ENCODE results near the gene ZIC5. TPM values are rescaled to one million over a fixed set of nuclear protein-coding genes. Genes with fewer than 3 reads are reported as not detected.
"Not testable (repeated sequence)": the region's sequence is repeated elsewhere in the genome, so short reads cannot be mapped to it uniquely, and the experiment has no call there.

Gene ZIC5
- total RNA-seq, 8 experiments from 2014 or later = 0.18 to 1.9 (median 0.33) TPM; not detected in 1

GRCh38 chr13:99948411-99948810 is 23.2 kb downstream of the ZIC5 start:
- no peak overlapping the region for H3K4me3 ChIP-seq
- peaks cover 6 to 17% of the 10 kb centered on the region in 2 donors for H3K4me1 ChIP-seq (replicated peaks in 1 of 2)
- ATAC-seq (replicated peaks in 6 of 8) = no peak
- no peak overlapping the region for H3K27ac ChIP-seq
- in situ Hi-C loops (cut with MboI; ENCODE audit: low pct_unique_long_range_greater_than_20kb in 2 of 9, low sequenced_read_pairs in 9 of 9, unreplicated experiment in 9 of 9) = no loop called here
- 38 to 100% (median 95%) methylated on average over 1 to 3 of the region's 4 CpGs; no CpG with 5 or more reads in 7 of the 10 experiments for WGBS, 10 experiments

GRCh38 chr13:99947666-99948065 is 23.9 kb downstream of the ZIC5 start:
- no peak for ATAC-seq (replicated peaks in 6 of 8)
- no peak overlapping the region for H3K27ac ChIP-seq
- in situ Hi-C loops (cut with MboI; ENCODE audit: low pct_unique_long_range_greater_than_20kb in 2 of 9, low sequenced_read_pairs in 9 of 9, unreplicated experiment in 9 of 9) = no loop called here
- no peak overlapping the region for H3K4me3 ChIP-seq
- H3K4me1 ChIP-seq (replicated peaks in 1 of 2) = peaks cover 6 to 17% of the 10 kb centered on the region in 2 donors
- 25 to 100% (median 82%) methylated on average over 1 to 2 of the region's 2 CpGs; no CpG with 5 or more reads in 3 of the 10 experiments for WGBS, 10 experiments

- H3K27ac ChIP-seq; ATAC-seq (replicated peaks in 6 of 8); in situ Hi-C loops (cut with MboI; ENCODE audit: low pct_unique_long_range_greater_than_20kb in 2 of 9, low sequenced_read_pairs in 9 of 9, unreplicated experiment in 9 of 9); H3K4me3 ChIP-seq: not testable (repeated sequence)
- WGBS, 10 experiments = 15 to 100% (median 85%) methylated on average over 1 to 2 of the region's 2 CpGs; no CpG with 5 or more reads in 2 of the 10 experiments
- H3K4me1 ChIP-seq (replicated peaks in 1 of 2) = peaks cover 6 to 14% of the 10 kb centered on the region in 2 donors
These were observed 26.1 kb downstream of the ZIC5 start for GRCh38 chr13:99945515-99945914.

GRCh38 chr13:99944606-99945005 is 27.0 kb downstream of the ZIC5 start:
- H3K27ac ChIP-seq = no peak overlapping the region
- ATAC-seq (replicated peaks in 6 of 8) = no peak
- in situ Hi-C loops (cut with MboI; ENCODE audit: low pct_unique_long_range_greater_than_20kb in 2 of 9, low sequenced_read_pairs in 9 of 9, unreplicated experiment in 9 of 9) = no loop called here
- H3K4me3 ChIP-seq = no peak overlapping the region
- WGBS, 10 experiments = 30 to 100% (median 95%) methylated on average over 1 to 6 of the region's 6 CpGs; no CpG with 5 or more reads in 4 of the 10 experiments
- peaks cover 2 to 10% of the 10 kb centered on the region in 2 donors for H3K4me1 ChIP-seq (replicated peaks in 1 of 2)

- Histone ChIP-seq H3K27ac (no peak overlapping the region), H3K4me3 (no peak overlapping the region), H3K4me1 (replicated peaks in 1 of 2) (peaks cover 0 to 7% of the 10 kb centered on the region in 2 donors)
- in situ Hi-C loops (cut with MboI; ENCODE audit: low pct_unique_long_range_greater_than_20kb in 2 of 9, low sequenced_read_pairs in 9 of 9, unreplicated experiment in 9 of 9) = no loop called here
- 0 to 100% (median 73%) methylated on average over 2 to 6 of the region's 7 CpGs; no CpG with 5 or more reads in 1 of the 10 experiments for WGBS, 10 experiments
- no peak for ATAC-seq (replicated peaks in 6 of 8)
These were observed 27.5 kb downstream of the ZIC5 start for GRCh38 chr13:99944102-99944501.

GRCh38 chr13:99941911-99942310 is 29.7 kb downstream of the ZIC5 start:
- ATAC-seq (replicated peaks in 6 of 8) = no peak
- 13 to 96% (median 80%) methylated on average over 1 to 4 of the region's 4 CpGs; no CpG with 5 or more reads in 1 of the 10 experiments for WGBS, 10 experiments
- Histone ChIP-seq H3K4me1 (replicated peaks in 1 of 2) (peaks cover 0 to 11% of the 10 kb centered on the region in 2 donors), H3K27ac (no peak overlapping the region), H3K4me3 (no peak overlapping the region)
- in situ Hi-C loops (cut with MboI; ENCODE audit: low pct_unique_long_range_greater_than_20kb in 2 of 9, low sequenced_read_pairs in 9 of 9, unreplicated experiment in 9 of 9) = no loop called here

GRCh38 chr13:99941086-99941485 is 30.5 kb downstream of the ZIC5 start:
- no peak overlapping the region for H3K4me3 ChIP-seq
- in situ Hi-C loops (cut with MboI; ENCODE audit: low pct_unique_long_range_greater_than_20kb in 2 of 9, low sequenced_read_pairs in 9 of 9, unreplicated experiment in 9 of 9) = no loop called here
- ATAC-seq (replicated peaks in 6 of 8) = no peak
- H3K27ac ChIP-seq = no peak overlapping the region
- H3K4me1 ChIP-seq (replicated peaks in 1 of 2) = peaks cover 0 to 11% of the 10 kb centered on the region in 2 donors
- WGBS, 10 experiments = 41 to 100% (median 80%) methylated on average over 1 to 7 of the region's 7 CpGs

GRCh38 chr13:99938635-99939034 is 32.9 kb downstream of the ZIC5 start:
- no peak overlapping the region for H3K4me3 ChIP-seq
- 33 to 100% (median 80%) methylated on average over 1 to 7 of the region's 7 CpGs; no CpG with 5 or more reads in 2 of the 10 experiments for WGBS, 10 experiments
- no peak overlapping the region for H3K27ac ChIP-seq
- in situ Hi-C loops (cut with MboI; ENCODE audit: low pct_unique_long_range_greater_than_20kb in 2 of 9, low sequenced_read_pairs in 9 of 9, unreplicated experiment in 9 of 9) = no loop called here
- no peak for ATAC-seq (replicated peaks in 6 of 8)
- peaks cover 0 to 11% of the 10 kb centered on the region in 2 donors for H3K4me1 ChIP-seq (replicated peaks in 1 of 2)

- in situ Hi-C loops (cut with MboI; ENCODE audit: low pct_unique_long_range_greater_than_20kb in 2 of 9, low sequenced_read_pairs in 9 of 9, unreplicated experiment in 9 of 9) = no loop called here
- Histone ChIP-seq H3K4me3 (no peak overlapping the region), H3K4me1 (replicated peaks in 1 of 2) (peaks cover 0 to 11% of the 10 kb centered on the region in 2 donors), H3K27ac (no peak overlapping the region)
- ATAC-seq (replicated peaks in 6 of 8) = no peak
- WGBS, 10 experiments = 50 to 100% (median 93%) methylated on average over 1 to 2 of the region's 2 CpGs; no CpG with 5 or more reads in 3 of the 10 experiments
These were observed 35.8 kb downstream of the ZIC5 start for GRCh38 chr13:99935772-99936171.

GRCh38 chr13:99932912-99933311 is 38.7 kb downstream of the ZIC5 start:
- in situ Hi-C loops (cut with MboI; ENCODE audit: low pct_unique_long_range_greater_than_20kb in 2 of 9, low sequenced_read_pairs in 9 of 9, unreplicated experiment in 9 of 9) = no loop called here
- no peaks in the 10 kb centered on the region for H3K4me1 ChIP-seq (replicated peaks in 1 of 2)
- 53 to 93% (median 86%) methylated on average over 2 to 5 of the region's 5 CpGs for WGBS, 10 experiments
- no peak overlapping the region for H3K27ac ChIP-seq
- no peak for ATAC-seq (replicated peaks in 6 of 8)
- H3K4me3 ChIP-seq = no peak overlapping the region

GRCh38 chr13:99930925-99931324 is 40.6 kb downstream of the ZIC5 start:
- Histone ChIP-seq H3K4me3 (no peak overlapping the region), H3K27ac (no peak overlapping the region), H3K4me1 (replicated peaks in 1 of 2) (peaks cover 0 to 1% of the 10 kb centered on the region in 2 donors)
- no peak for ATAC-seq (replicated peaks in 6 of 8)
- 0 to 100% (median 86%) methylated on average over 1 to 3 of the region's 5 CpGs; no CpG with 5 or more reads in 4 of the 10 experiments for WGBS, 10 experiments
- in situ Hi-C loops (cut with MboI; ENCODE audit: low pct_unique_long_range_greater_than_20kb in 2 of 9, low sequenced_read_pairs in 9 of 9, unreplicated experiment in 9 of 9) = no loop called here

GRCh38 chr13:99929866-99930265 is 41.7 kb downstream of the ZIC5 start:
- H3K4me1 ChIP-seq (replicated peaks in 1 of 2) = peaks cover 0 to 3% of the 10 kb centered on the region in 2 donors
- H3K27ac ChIP-seq = no peak overlapping the region
- in situ Hi-C loops (cut with MboI; ENCODE audit: low pct_unique_long_range_greater_than_20kb in 2 of 9, low sequenced_read_pairs in 9 of 9, unreplicated experiment in 9 of 9) = no loop called here
- ATAC-seq (replicated peaks in 6 of 8) = no peak
- no peak overlapping the region for H3K4me3 ChIP-seq
- 45 to 100% (median 64%) methylated on average over 1 to 4 of the region's 7 CpGs; no CpG with 5 or more reads in 1 of the 10 experiments for WGBS, 10 experiments

GRCh38 chr13:99926014-99926731 is 45.4 kb downstream of the ZIC5 start:
- ATAC-seq (replicated peaks in 6 of 8) = peak in 6 of 8 experiments; percentile 27 to 89 (median 60)
- Histone ChIP-seq H3K4me1 (replicated peaks in 1 of 2) (peaks cover 0 to 3% of the 10 kb centered on the region in 2 donors), H3K27ac (no peak overlapping the region), H3K4me3 (no peak overlapping the region)
- in situ Hi-C loops (cut with MboI; ENCODE audit: low pct_unique_long_range_greater_than_20kb in 2 of 9, low sequenced_read_pairs in 9 of 9, unreplicated experiment in 9 of 9) = no loop called here
- WGBS, 10 experiments = 33 to 85% (median 76%) methylated on average over 4 to 26 of the region's 29 CpGs; no CpG with 5 or more reads in 2 of the 10 experiments
